Subcutaneous adipose tissue (tissue), 4 donors: ENCODE results near the gene HACD1. TPM values are rescaled to one million over a fixed set of nuclear protein-coding genes. Genes with fewer than 3 reads are reported as not detected.

Source experiments
- CTCF ChIP-seq: fragments of 450-650 bp; IDR thresholded peaks from one replicate; pipeline ENCODE4 v1.5.1; 2016; ENCODE audit warnings: low read depth, mild to moderate bottlenecking, control low read depth, antibody characterized with exemption, moderate library complexity
- small RNA-seq: library from RNA; depleted of rRNA; stranded (forward); fragments of <200 nt; gene quantifications from one replicate; pipeline ENCODE3, GENCODE V24; 2016
- total RNA-seq, 4 donors: library from RNA; depleted of rRNA; stranded (reverse); fragments of >200 nt; gene quantifications; one replicate each; pipeline ENCODE4 v1.1.0, GENCODE V29; 2016

HACD1 gene
- total RNA-seq, 4 donors from 2014 or later: 16.0 to 47.5 (median 28.4) TPM

GRCh38 chr10:17547060-17547459, 70.1 kb downstream of the HACD1 start:
- no peak for TF ChIP-seq CTCF

- TF ChIP-seq CTCF: no peak
Observed at GRCh38 chr10:17544465-17544864, 72.7 kb downstream of the HACD1 start.

Small RNA genes lying within 50 kb of the gene (small RNA-seq; reads per million reads assigned to genes)
- gene AC069542.2: not detected

Other genes starting within 250 kb of the HACD1 start
- gene ST8SIA6, start 162.8 kb downstream of the HACD1 start, total RNA-seq: 1 to 10 TPM in 2 of 4 donors, under 1 TPM in 1, not detected in 1; 0.51 to 3.0 (median 1.3) TPM
- 10 to 100 TPM; 14.5 to 28.8 (median 25.6) TPM for gene STAM, start 26.8 kb upstream of the HACD1 start, total RNA-seq
- 1 to 10 TPM; 3.2 to 6.8 (median 5.8) TPM for gene TMEM236, start 134.8 kb upstream of the HACD1 start, total RNA-seq
- 100 to 1,000 TPM in 3 of 4 donors, 10 to 100 TPM in 1; 86.3 to 232 (median 218) TPM for gene MRC1, start 192.0 kb upstream of the HACD1 start, total RNA-seq